IPS-NIHi7 (cell line): ENCODE data around the gene SPANXD.
"Not testable (repeated sequence)": the region's sequence is repeated elsewhere in the genome, so short reads cannot be mapped to it uniquely, and the experiment has no call there.

Source experiments
- DNase-seq: peaks from one replicate; pipeline ENCODE4 v3.0.0; 2012; ENCODE audit warnings: mixed read lengths; ENCODE audit errors: extremely low spot score

The SPANXD gene

GRCh38 chrX:141698639-141699038, at the start of gene SPANXD:
SPANXD (minus strand) TSS chrX:141698739; CDS start chrX:141698405, 334 bp downstream.
- not testable (repeated sequence) for DNase-seq

- DNase-seq, result no peak
Observed at GRCh38 chrX:141742666-141743065, 44.1 kb upstream of the SPANXD start.

- no peak for DNase-seq
Observed at GRCh38 chrX:141736656-141737055, 38.1 kb upstream of the SPANXD start.

- DNase-seq, result no peak
Observed at GRCh38 chrX:141733371-141733770, 34.8 kb upstream of the SPANXD start.

GRCh38 chrX:141732031-141732430, 33.5 kb upstream of the SPANXD start:
- no peak for DNase-seq

GRCh38 chrX:141724186-141724585, 25.6 kb upstream of the SPANXD start:
- no peak for DNase-seq

- DNase-seq, result no peak
Observed at GRCh38 chrX:141714680-141715079, 16.1 kb upstream of the SPANXD start.

GRCh38 chrX:141701072-141701471, 2.5 kb upstream of the SPANXD start:
- no peak for DNase-seq

GRCh38 chrX:141673946-141674345, 24.6 kb downstream of the SPANXD start:
- no peak for DNase-seq

- DNase-seq, result no peak
Observed at GRCh38 chrX:141669689-141670088, 28.9 kb downstream of the SPANXD start.

GRCh38 chrX:141668371-141668770, 30.2 kb downstream of the SPANXD start:
- no peak for DNase-seq

GRCh38 chrX:141662781-141663180, 35.8 kb downstream of the SPANXD start:
- DNase-seq, result no peak

GRCh38 chrX:141652286-141652685, 46.3 kb downstream of the SPANXD start:
- no peak for DNase-seq
